WTC11 (cell line): Measurements from ENCODE around the gene COPS7A. TPM values are rescaled to one million over a fixed set of nuclear protein-coding genes. Genes with fewer than 3 reads are reported as not detected.
A peak's percentile ranks its signal among the peaks of the same experiment; 100 is the strongest.

ENCODE experiments used
- ATAC-seq: fragments of 200-7000 bp; cut with Tn5 transposase; 2 replicates; pipeline ENCODE4 v1.10.0; 2021; ENCODE audit warnings: mild to moderate bottlenecking, moderate library complexity
- CTCF ChIA-PET: fragments of 300-600 bp; sonication (Branson Sonifier 250); formaldehyde crosslinking; loops from one replicate; lab custom pipeline; 2021; ENCODE audit warnings: antibody characterized with exemption; lab: Charles Lee
- POLR2A ChIA-PET: fragments of 350-600 bp; sonication (Branson Sonifier 250); formaldehyde crosslinking; loops from one replicate; lab custom pipeline; 2021; ENCODE audit warnings: antibody characterized with exemption; lab: Charles Lee
- DNase-seq: peaks from one replicate; pipeline ENCODE4 v3.0.0; 2021; ENCODE audit warnings: low spot score
- H3K27ac Mint-ChIP-seq: 2 replicates; pipeline ENCODE4 v1.8.0; 2021; ENCODE audit warnings: mixed read lengths
- H3K27me3 Mint-ChIP-seq: 2 replicates; pipeline ENCODE4 v1.8.0; 2021; ENCODE audit warnings: low read depth, mild to moderate bottlenecking, moderate library complexity, mixed read lengths
- H3K36me3 Mint-ChIP-seq: 2 replicates; pipeline ENCODE4 v1.8.0; 2021; ENCODE audit warnings: mixed read lengths
- H3K4me1 Mint-ChIP-seq: 2 replicates; pipeline ENCODE4 v1.8.0; 2022; ENCODE audit warnings: mixed read lengths
- H3K4me3 Mint-ChIP-seq: 2 replicates; pipeline ENCODE4 v1.8.0; 2021; ENCODE audit warnings: mild to moderate bottlenecking, moderate library complexity, mixed read lengths
- H3K9me3 Mint-ChIP-seq: 2 replicates; pipeline ENCODE4 v1.8.0; 2021; ENCODE audit warnings: mixed read lengths
- CBFB ChIP-seq: sonication (generic); formaldehyde crosslinking; IDR thresholded peaks from 2 replicates; pipeline ENCODE4 v1.8.1; 2022; ENCODE audit warnings: mild to moderate bottlenecking, low read depth, missing genetic modification reagents
- GABPB1 ChIP-seq: sonication (generic); formaldehyde crosslinking; IDR thresholded peaks from 2 replicates; pipeline ENCODE4 v1.8.1; 2023; ENCODE audit warnings: mild to moderate bottlenecking, missing genetic modification reagents
- HMGXB4 ChIP-seq: sonication (generic); formaldehyde crosslinking; IDR thresholded peaks from 2 replicates; pipeline ENCODE4 v1.8.1; 2023; ENCODE audit warnings: mild to moderate bottlenecking, moderate library complexity, missing genetic modification reagents
- KAT7 ChIP-seq: sonication (generic); formaldehyde crosslinking; IDR thresholded peaks from 2 replicates; pipeline ENCODE4 v1.8.1; 2023; ENCODE audit warnings: missing genetic modification reagents, mild to moderate bottlenecking, borderline replicate concordance
- MYBL2 ChIP-seq: sonication (generic); formaldehyde crosslinking; IDR thresholded peaks from 2 replicates; pipeline ENCODE4 v1.8.1; 2023; ENCODE audit warnings: mild to moderate bottlenecking, moderate library complexity, missing genetic modification reagents
- NFATC4 ChIP-seq: fragments of 250-450 bp; sonication (Bioruptor Pico); IDR thresholded peaks from 2 replicates; pipeline ENCODE4 v1.9.0; 2021; ENCODE audit warnings: mild to moderate bottlenecking
- NFYB ChIP-seq: sonication (generic); formaldehyde crosslinking; conservative IDR thresholded peaks from 2 replicates; pipeline ENCODE4 v1.8.0; 2022; ENCODE audit warnings: low read depth, missing genetic modification reagents
- NR2C2 ChIP-seq: sonication (generic); formaldehyde crosslinking; IDR thresholded peaks from 2 replicates; pipeline ENCODE4 v1.8.0; 2022; ENCODE audit warnings: mild to moderate bottlenecking, missing genetic modification reagents
- SOX15 ChIP-seq: fragments of 250-450 bp; sonication (Bioruptor Pico); IDR thresholded peaks from 2 replicates; pipeline ENCODE4 v1.9.0; 2021; ENCODE audit warnings: mild to moderate bottlenecking
- STAT6 ChIP-seq: sonication (generic); formaldehyde crosslinking; conservative IDR thresholded peaks from 2 replicates; pipeline ENCODE4 v1.8.1; 2023; ENCODE audit warnings: mild to moderate bottlenecking, low read depth, missing genetic modification reagents, moderate library complexity
- TCF7 ChIP-seq: sonication (generic); formaldehyde crosslinking; IDR thresholded peaks from 2 replicates; pipeline ENCODE4 v1.8.0; 2022; ENCODE audit warnings: mild to moderate bottlenecking, low read depth, missing genetic modification reagents, moderate library complexity
- TP53 ChIP-seq: sonication (generic); formaldehyde crosslinking; IDR thresholded peaks from 2 replicates; pipeline ENCODE4 v1.8.1; 2023; ENCODE audit warnings: mild to moderate bottlenecking, missing genetic modification reagents
- ZBTB21 ChIP-seq: sonication (generic); formaldehyde crosslinking; IDR thresholded peaks from 2 replicates; pipeline ENCODE4 v1.8.1; 2023; ENCODE audit warnings: mild to moderate bottlenecking, missing genetic modification reagents, borderline replicate concordance
- total RNA-seq: library from RNA; stranded (reverse); gene quantifications from 3 replicates; pipeline ENCODE4 v1.2.3, GENCODE V29; 2021
- TF ChIP-seq, protein P1 (sequence below): sonication (generic); formaldehyde crosslinking; IDR thresholded peaks from 2 replicates; pipeline ENCODE4 v1.8.0; 2022; ENCODE audit warnings: mild to moderate bottlenecking, missing genetic modification reagents
- TF ChIP-seq, protein P2 (sequence below): sonication (generic); formaldehyde crosslinking; IDR thresholded peaks from 2 replicates; pipeline ENCODE4 v1.8.0; 2022; ENCODE audit warnings: mild to moderate bottlenecking, missing genetic modification reagents
- TF ChIP-seq, protein P3 (sequence below): sonication (generic); formaldehyde crosslinking; IDR thresholded peaks from 2 replicates; pipeline ENCODE4 v1.8.0; 2022; ENCODE audit warnings: missing genetic modification reagents
- TF ChIP-seq, protein P4 (sequence below): fragments of 250-450 bp; sonication (Bioruptor Pico); conservative IDR thresholded peaks from 2 replicates; pipeline ENCODE4 v1.9.0; 2021; ENCODE audit warnings: mild to moderate bottlenecking

COPS7A gene
- total RNA-seq, 1 experiment from 2014 or later: 41.4 TPM

- Mint-ChIP-seq H3K4me1 (peaks cover 23% of the 10 kb centered on the region), H3K9me3 (no peaks in the 10 kb centered on the region), H3K4me3 (peak overlapping the region; percentile 86), H3K27me3 (no peaks in the 10 kb centered on the region), H3K36me3 (peaks cover 7% of the 10 kb centered on the region; the same call in 1 of the 2 replicates), H3K27ac (peak overlapping the region; percentile 95)
- TF ChIP-seq KAT7 (no peak), TP53 (CRISPR knock-in tag) (peak; percentile 64; the same call in 1 of the 2 replicates), TCF7 (CRISPR knock-in tag) (no peak)
- TF ChIP-seq, protein P1, sequence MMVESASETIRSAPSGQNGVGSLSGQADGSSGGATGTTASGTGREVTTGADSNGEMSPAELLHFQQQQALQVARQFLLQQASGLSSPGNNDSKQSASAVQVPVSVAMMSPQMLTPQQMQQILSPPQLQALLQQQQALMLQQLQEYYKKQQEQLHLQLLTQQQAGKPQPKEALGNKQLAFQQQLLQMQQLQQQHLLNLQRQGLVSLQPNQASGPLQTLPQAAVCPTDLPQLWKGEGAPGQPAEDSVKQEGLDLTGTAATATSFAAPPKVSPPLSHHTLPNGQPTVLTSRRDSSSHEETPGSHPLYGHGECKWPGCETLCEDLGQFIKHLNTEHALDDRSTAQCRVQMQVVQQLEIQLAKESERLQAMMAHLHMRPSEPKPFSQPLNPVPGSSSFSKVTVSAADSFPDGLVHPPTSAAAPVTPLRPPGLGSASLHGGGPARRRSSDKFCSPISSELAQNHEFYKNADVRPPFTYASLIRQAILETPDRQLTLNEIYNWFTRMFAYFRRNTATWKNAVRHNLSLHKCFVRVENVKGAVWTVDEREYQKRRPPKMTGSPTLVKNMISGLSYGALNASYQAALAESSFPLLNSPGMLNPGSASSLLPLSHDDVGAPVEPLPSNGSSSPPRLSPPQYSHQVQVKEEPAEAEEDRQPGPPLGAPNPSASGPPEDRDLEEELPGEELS (CRISPR knock-in tag): no peak
- no peak for DNase-seq
- ChIA-PET POLR2A (interaction anchor here (0.7 to 2.2 kb wide), 19 partner anchors 8 to 1113 kb away, joined by 3 to 39 read pairs (median 4); partner anchors contain the start of genes COPS7A, GAPDH, MLF2 and PTMS), CTCF (interaction anchor here (0.6 to 2.2 kb wide), 27 partner anchors 10 to 722 kb away, joined by 3 to 49 read pairs (median 5); partner anchors contain the start of genes ACRBP, CDCA3, CLSTN3 and COPS7A)
- peak; percentile 21 for ATAC-seq
Observed at GRCh38 chr12:6688543-6688998, 35.3 kb upstream of the COPS7A start.

- Mint-ChIP-seq H3K27ac (peak within 1 kb of the TSS; percentile 95), H3K4me3 (peak within 1 kb of the TSS; percentile 86), H3K4me1 (peaks cover 23% of the 10 kb centered on the region), H3K27me3 (0 out of 2 replicates have a peak, but pooled peaks cover under 1% of the 10 kb centered on the region), H3K36me3 (peaks cover 7% of the 10 kb centered on the region; the same call in 1 of the 2 replicates), H3K9me3 (no peaks in the 10 kb centered on the region)
- ChIA-PET POLR2A (interaction anchor here (0.5 to 2.2 kb wide), 27 partner anchors 8 to 1113 kb away, joined by 3 to 39 read pairs (median 4); partner anchors contain the start of genes COPS7A, GAPDH, GNB3 and MLF2), CTCF (interaction anchor here (0.5 to 2.2 kb wide), 43 partner anchors 10 to 722 kb away, joined by 3 to 49 read pairs (median 4); partner anchors contain the start of genes ACRBP, CDCA3, CLSTN3 and COPS7A)
- peak; percentile 95 for DNase-seq
- peak; percentile 81 for ATAC-seq
- TF ChIP-seq, protein P2, sequence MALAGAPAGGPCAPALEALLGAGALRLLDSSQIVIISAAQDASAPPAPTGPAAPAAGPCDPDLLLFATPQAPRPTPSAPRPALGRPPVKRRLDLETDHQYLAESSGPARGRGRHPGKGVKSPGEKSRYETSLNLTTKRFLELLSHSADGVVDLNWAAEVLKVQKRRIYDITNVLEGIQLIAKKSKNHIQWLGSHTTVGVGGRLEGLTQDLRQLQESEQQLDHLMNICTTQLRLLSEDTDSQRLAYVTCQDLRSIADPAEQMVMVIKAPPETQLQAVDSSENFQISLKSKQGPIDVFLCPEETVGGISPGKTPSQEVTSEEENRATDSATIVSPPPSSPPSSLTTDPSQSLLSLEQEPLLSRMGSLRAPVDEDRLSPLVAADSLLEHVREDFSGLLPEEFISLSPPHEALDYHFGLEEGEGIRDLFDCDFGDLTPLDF (CRISPR knock-in tag): no peak
- TF ChIP-seq, protein P3, sequence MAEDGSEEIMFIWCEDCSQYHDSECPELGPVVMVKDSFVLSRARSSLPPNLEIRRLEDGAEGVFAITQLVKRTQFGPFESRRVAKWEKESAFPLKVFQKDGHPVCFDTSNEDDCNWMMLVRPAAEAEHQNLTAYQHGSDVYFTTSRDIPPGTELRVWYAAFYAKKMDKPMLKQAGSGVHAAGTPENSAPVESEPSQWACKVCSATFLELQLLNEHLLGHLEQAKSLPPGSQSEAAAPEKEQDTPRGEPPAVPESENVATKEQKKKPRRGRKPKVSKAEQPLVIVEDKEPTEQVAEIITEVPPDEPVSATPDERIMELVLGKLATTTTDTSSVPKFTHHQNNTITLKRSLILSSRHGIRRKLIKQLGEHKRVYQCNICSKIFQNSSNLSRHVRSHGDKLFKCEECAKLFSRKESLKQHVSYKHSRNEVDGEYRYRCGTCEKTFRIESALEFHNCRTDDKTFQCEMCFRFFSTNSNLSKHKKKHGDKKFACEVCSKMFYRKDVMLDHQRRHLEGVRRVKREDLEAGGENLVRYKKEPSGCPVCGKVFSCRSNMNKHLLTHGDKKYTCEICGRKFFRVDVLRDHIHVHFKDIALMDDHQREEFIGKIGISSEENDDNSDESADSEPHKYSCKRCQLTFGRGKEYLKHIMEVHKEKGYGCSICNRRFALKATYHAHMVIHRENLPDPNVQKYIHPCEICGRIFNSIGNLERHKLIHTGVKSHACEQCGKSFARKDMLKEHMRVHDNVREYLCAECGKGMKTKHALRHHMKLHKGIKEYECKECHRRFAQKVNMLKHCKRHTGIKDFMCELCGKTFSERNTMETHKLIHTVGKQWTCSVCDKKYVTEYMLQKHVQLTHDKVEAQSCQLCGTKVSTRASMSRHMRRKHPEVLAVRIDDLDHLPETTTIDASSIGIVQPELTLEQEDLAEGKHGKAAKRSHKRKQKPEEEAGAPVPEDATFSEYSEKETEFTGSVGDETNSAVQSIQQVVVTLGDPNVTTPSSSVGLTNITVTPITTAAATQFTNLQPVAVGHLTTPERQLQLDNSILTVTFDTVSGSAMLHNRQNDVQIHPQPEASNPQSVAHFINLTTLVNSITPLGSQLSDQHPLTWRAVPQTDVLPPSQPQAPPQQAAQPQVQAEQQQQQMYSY: no peak
- TF ChIP-seq NFATC4 (0 out of 2 replicates have a peak, but pooled peaks have one; percentile 71), NFYB (CRISPR knock-in tag) (no peak), TCF7 (CRISPR knock-in tag) (no peak), MYBL2 (CRISPR knock-in tag) (peak; percentile 43; the same call in 1 of the 2 replicates), KAT7 (peak; percentile 23; the same call in 1 of the 2 replicates), STAT6 (CRISPR knock-in tag) (no peak; the same call in 1 of the 2 replicates), NR2C2 (CRISPR knock-in tag) (peak; percentile 79), HMGXB4 (CRISPR knock-in tag) (0 out of 2 replicates have a peak, but pooled peaks have one; percentile 47), GABPB1 (CRISPR knock-in tag) (peak; percentile 78; the same call in 1 of the 2 replicates), SOX15 (CRISPR knock-in tag) (no peak), CBFB (CRISPR knock-in tag) (peak; percentile 88; the same call in 1 of the 2 replicates), ZBTB21 (CRISPR knock-in tag) (no peak)
- TF ChIP-seq, protein P4, sequence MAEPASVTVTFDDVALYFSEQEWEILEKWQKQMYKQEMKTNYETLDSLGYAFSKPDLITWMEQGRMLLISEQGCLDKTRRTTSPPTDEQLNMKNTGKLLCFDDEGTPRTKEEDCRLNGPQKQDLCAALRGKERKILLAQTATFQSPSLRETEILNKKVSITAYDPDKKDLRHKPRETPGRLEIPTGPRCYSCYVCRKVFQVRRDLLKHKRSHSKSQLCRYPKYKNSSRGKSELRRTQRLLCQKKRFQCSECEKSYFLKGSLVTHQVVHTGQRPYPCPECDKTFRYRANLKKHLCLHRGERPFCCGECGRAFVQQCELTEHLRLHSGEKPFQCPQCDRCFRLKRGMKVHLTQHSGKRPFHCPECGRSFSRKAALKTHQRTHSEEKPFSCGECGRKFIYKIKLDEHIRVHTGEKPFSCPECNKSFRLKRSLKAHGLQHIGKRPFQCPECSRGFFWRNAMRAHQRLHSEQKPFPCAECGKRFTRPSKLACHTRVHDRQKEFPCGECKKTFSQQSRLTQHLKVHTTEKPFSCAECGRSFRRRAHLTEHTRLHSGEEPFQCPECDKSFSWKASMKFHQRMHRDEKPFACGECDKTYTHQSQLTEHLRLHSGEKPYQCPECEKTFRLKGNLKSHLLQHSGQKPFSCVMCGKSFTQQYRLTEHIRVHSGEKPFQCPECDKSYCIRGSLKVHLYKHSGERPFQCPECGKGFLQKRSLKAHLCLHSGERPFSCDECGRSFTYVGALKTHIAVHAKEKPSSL (CRISPR knock-in tag): no peak
Observed at GRCh38 chr12:6688999-6689882, 34.6 kb upstream of the COPS7A start, which contains the start of gene ZNF384. Gene ZNF384, minus strand, starts transcription at chr12:6689375. Its CDS starts 9,855 bp downstream, at chr12:6679520.
